Lung (tissue), 12 donors: Measurements from ENCODE around the gene TNFRSF14. TPM values are rescaled to one million over a fixed set of nuclear protein-coding genes. Genes with fewer than 3 reads are reported as not detected.

Source experiments
- ATAC-seq: fragments of 200-7000 bp; cut with Tn5 transposase; one replicate; pipeline ENCODE4 v1.9.1; 2020; ENCODE audit warnings: moderate number of reproducible peaks; ENCODE audit not compliant: insufficient read depth, low FRiP score
- DNase-seq, 3 donors: peaks; one replicate each; pipeline ENCODE4 v3.0.0-alpha.2; 2013 to 2017
- H3K27ac ChIP-seq, 2 donors: one replicate each; pipeline ENCODE4 v1.5.1; 2013; ENCODE audit warnings: mild to moderate bottlenecking in 2 of 2, moderate library complexity in 2 of 2, control low read depth in 1 of 2, inconsistent platforms in 1 of 2, low read depth in 1 of 2, low read length in 1 of 2
- H3K27me3 ChIP-seq, 3 donors: one replicate each; pipeline ENCODE4 v1.5.1; 2013; ENCODE audit warnings: low read length in 2 of 3; ENCODE audit not compliant: control insufficient read depth in 3 of 3, insufficient read depth in 3 of 3
- H3K36me3 ChIP-seq, 4 donors: one replicate each; pipeline ENCODE4 v1.5.1; 2013; ENCODE audit warnings: low read length in 4 of 4, mild to moderate bottlenecking in 1 of 4, moderate library complexity in 1 of 4; ENCODE audit not compliant: control insufficient read depth in 4 of 4, insufficient read depth in 4 of 4
- H3K4me1 ChIP-seq, 5 donors: one replicate each; pipeline ENCODE4 v1.5.1; 2013; ENCODE audit warnings: low read length in 5 of 5, mild to moderate bottlenecking in 2 of 5, moderate library complexity in 1 of 5; ENCODE audit not compliant: control insufficient read depth in 5 of 5, insufficient read depth in 5 of 5
- H3K4me3 ChIP-seq: one replicate; pipeline ENCODE4 v1.5.1; 2013; ENCODE audit warnings: mild to moderate bottlenecking, control low read depth, moderate library complexity
- H3K9ac ChIP-seq, 2 donors: one replicate each; pipeline ENCODE4 v1.5.1; 2013; ENCODE audit warnings: low read length in 2 of 2, control low read depth in 1 of 2; ENCODE audit not compliant: insufficient read depth in 1 of 2
- H3K9me3 ChIP-seq, 4 donors: one replicate each; pipeline ENCODE4 v1.5.1; 2013; ENCODE audit warnings: low read length in 3 of 4, mild to moderate bottlenecking in 1 of 4, moderate library complexity in 1 of 4; ENCODE audit not compliant: control insufficient read depth in 4 of 4, insufficient read depth in 3 of 4
- CTCF ChIP-seq: IDR thresholded peaks from 2 replicates; pipeline ENCODE4 v1.5.1; 2012; ENCODE audit warnings: mild to moderate bottlenecking; ENCODE audit errors: control extremely low read depth, extremely low read depth
- WGBS, 2 donors: extraction: QIAGEN DNeasy Blood & Tissue Kit; methylation state at CpG; one replicate each; pipeline ENCODE4 v1.1.7; 2013; 5-methylcytosine and 5-hydroxymethylcytosine counted together
- polyA plus RNA-seq, 2 donors: library from polyadenylated mRNA; stranded (reverse); fragments of 200-250 nt; gene quantifications; one replicate each; pipeline ENCODE4 v1.2.1, GENCODE V29; 2013
- total RNA-seq, 2 donors: library from RNA; depleted of rRNA in 1 of 2; stranded (reverse); fragments of >200 nt in 1 of 2; gene quantifications; one replicate each; pipeline ENCODE4 v1.2.1, GENCODE V29; 2014 to 2021
- donor health status: control.
- donor health status: control.
- donor health status: Bipolar disorder and iron deficiency.
- donor health status: healthy.
- donor health status: DM: yes; HTN: yes; CAD: no.

Gene TNFRSF14
- total and polyA plus RNA-seq, 4 donors, result 67.4 to 200 (median 159) TPM

- no peak overlapping the region for H3K4me3 ChIP-seq
- H3K27ac ChIP-seq, result no peak overlapping the region
- peaks cover 7 to 98% (median 49%) of the 10 kb centered on the region in 4 donors for H3K36me3 ChIP-seq
- no peak for TF ChIP-seq CTCF
- H3K9me3 ChIP-seq, result no peaks in the 10 kb centered on the region
- ATAC-seq (no peak), DNase-seq (no peak)
- no peaks in the 10 kb centered on the region for H3K27me3 ChIP-seq
- no peak overlapping the region for H3K9ac ChIP-seq
- H3K4me1 ChIP-seq, result no peaks in the 10 kb centered on the region
- 94 to 95% methylated on average over 45 of the region's 45 CpGs for WGBS, 2 donors
Observed at GRCh38 chr1:2514863-2515762, 41.1 kb upstream of the TNFRSF14 start.

GRCh38 chr1:2515763-2516080 is 40.4 kb upstream of the TNFRSF14 start:
- Histone ChIP-seq H3K4me3 (no peak overlapping the region), H3K27me3 (no peaks in the 10 kb centered on the region), H3K9ac (no peak overlapping the region), H3K4me1 (no peaks in the 10 kb centered on the region), H3K27ac (no peak overlapping the region), H3K9me3 (no peaks in the 10 kb centered on the region), H3K36me3 (peaks cover 10 to 97% (median 50%) of the 10 kb centered on the region in 4 donors)
- no peak for TF ChIP-seq CTCF
- no peak for DNase-seq
- ATAC-seq, result no peak
- 90 to 96% methylated on average over 10 to 11 of the region's 11 CpGs for WGBS, 2 donors

GRCh38 chr1:2516124-2516523 is 40.0 kb upstream of the TNFRSF14 start:
- WGBS, 2 donors, result 95 to 97% methylated on average over 17 of the region's 17 CpGs
- H3K9ac ChIP-seq, result no peak overlapping the region
- no peak overlapping the region for H3K4me3 ChIP-seq
- no peaks in the 10 kb centered on the region for H3K9me3 ChIP-seq
- DNase-seq, result no peak
- no peak for ATAC-seq
- no peaks in the 10 kb centered on the region for H3K27me3 ChIP-seq
- no peaks in the 10 kb centered on the region for H3K4me1 ChIP-seq
- no peak for TF ChIP-seq CTCF
- H3K27ac ChIP-seq, result no peak overlapping the region
- H3K36me3 ChIP-seq, result peaks cover 9 to 96% (median 50%) of the 10 kb centered on the region in 4 donors

GRCh38 chr1:2516946-2517345 is 39.2 kb upstream of the TNFRSF14 start:
- Histone ChIP-seq H3K27me3 (no peaks in the 10 kb centered on the region), H3K4me1 (no peaks in the 10 kb centered on the region), H3K9me3 (no peaks in the 10 kb centered on the region), H3K9ac (no peak overlapping the region), H3K36me3 (peaks cover 8 to 92% (median 48%) of the 10 kb centered on the region in 4 donors), H3K4me3 (no peak overlapping the region), H3K27ac (no peak overlapping the region)
- WGBS, 2 donors, result 97 to 98% methylated on average over 14 of the region's 14 CpGs
- DNase-seq (no peak), ATAC-seq (no peak)
- TF ChIP-seq CTCF, result no peak
